Astrocyte of the hippocampus (primary cell): ENCODE results near the gene SIRT7.
A peak's percentile ranks its signal among the peaks of the same experiment; 100 is the strongest.
"Not testable (repeated sequence)": the region's sequence is repeated elsewhere in the genome, so short reads cannot be mapped to it uniquely, and the experiment has no call there.

Source experiments
- DNase-seq: peaks from one replicate; pipeline ENCODE4 v3.0.0; 2011; ENCODE audit warnings: low read depth, low spot score

SIRT7 gene

GRCh38 chr17:81920612-81921536 is 2.9 kb upstream of the SIRT7 start:
- DNase-seq = no peak

GRCh38 chr17:81918832-81919545 is 1.0 kb upstream of the SIRT7 start:
- no peak for DNase-seq

DNA sequence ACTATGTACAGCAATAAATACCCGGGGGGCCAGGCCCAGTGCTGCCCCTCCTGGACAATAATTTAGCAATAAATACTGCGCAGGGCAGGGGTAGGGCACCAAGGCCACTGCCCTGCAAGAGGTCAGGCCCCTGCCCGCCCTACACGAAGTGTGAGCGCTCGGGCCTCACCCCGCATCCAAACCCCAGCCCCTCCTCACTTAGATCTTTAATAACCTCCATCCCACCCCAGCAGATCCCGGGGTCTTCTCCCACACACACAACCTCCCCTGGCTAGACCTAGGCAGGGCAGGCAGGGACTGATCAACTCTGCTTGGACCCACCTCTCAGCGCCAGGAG is 325 bp upstream of the SIRT7 start:
- DNase-seq = not testable (repeated sequence)

DNA sequence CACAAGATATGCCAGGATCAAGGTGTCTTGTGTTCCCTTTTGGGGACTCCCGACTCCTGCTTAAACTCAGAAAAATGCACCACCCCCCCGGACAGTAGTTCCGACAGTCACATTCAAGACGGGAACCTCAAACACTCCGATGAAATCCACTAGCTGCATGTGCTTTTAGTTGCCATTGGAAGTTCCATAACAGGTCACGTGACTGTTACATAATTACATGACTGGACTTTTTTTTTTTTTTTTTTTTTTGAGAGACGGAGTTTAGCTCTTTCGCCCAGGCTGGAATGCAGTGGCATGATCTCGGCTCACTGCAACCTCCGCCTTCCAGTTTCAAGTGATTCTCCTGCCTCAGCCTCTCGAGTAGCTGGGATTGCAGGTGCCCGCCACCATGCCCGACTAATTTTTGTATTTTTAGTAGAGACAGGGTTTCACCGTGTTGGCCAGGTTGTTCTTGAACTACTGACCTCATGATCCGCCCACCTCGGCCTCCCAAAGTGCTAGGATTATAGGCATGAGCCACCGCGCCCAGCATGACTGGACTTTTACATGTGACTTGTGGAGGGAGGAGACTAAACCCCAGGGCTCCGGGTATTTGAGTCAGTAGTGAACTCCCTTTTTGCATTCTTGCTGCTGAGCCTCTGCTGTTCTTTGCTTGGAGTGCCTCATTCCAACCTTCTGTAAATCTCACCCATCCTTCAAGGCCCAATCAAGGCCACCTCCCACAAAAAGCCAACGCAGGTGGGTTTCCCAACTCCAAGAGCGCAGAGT is 1.6 kb downstream of the SIRT7 start:
- DNase-seq = peak; percentile 60

DNA sequence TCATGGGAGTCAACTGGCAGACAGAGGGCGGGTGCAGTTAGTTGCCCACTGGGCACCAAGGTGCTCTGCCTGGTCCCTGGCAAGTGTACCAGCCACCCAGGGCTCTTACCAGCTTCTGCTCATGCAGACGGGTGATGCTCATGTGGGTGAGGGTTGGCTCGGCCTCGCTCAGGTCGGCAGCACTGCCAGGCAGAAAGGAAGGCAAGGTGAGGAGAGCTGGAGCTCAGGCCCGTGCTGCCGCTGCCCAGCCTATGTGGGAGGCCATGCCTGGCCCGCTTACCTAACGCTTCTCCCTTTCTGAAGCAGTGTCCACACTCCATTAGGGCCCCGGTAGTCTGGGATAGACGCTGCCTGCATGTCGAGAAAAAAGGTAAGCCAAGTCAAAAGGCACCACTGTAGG is 2.6 kb downstream of the SIRT7 start:
- DNase-seq = no peak

- no peak for DNase-seq
Observed at GRCh38 chr17:81914103-81914850, 3.7 kb downstream of the SIRT7 start.

GRCh38 chr17:81913394-81914102 is 4.4 kb downstream of the SIRT7 start:
- no peak for DNase-seq

DNA sequence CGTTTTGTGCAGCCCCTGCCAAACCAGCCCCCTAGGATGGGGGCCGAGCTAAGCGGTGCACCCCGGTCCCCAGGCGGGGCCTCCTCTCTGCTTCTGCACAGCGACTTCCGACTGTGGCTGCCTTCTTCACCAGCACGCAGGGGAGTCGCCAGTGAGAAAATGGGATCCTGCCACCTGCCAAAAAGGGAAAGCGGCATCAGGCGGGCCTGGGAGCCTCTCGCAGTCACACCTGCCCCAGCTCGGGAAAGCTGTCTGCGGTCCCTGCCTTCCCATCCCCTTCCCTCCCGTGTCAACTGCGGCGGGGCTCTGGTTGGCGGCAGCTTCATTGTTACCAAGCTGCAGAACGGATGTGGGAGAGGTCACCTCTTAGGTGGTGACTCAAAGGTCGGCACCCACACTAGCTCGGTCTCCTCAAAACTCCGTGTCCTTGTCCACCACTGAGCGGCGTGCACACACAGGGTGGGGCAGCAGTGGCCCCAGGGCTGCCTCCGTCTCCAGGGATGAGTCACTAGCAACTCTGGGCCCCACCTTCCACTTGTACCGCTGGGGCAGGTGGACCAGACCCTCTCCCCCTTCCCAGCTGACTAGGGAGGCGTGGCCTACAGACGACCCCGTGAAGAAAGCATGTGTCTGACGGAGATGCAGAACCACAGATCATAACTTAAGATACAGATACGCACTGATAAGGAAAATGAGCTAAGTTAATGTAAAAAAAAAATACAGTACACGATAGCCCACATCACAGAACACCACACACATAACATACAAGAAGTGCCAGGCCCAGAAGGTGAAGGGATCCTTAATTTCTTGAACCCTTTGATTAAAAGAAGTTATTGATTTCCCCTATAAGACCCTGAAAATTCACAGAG is 5.3 kb downstream of the SIRT7 start:
- DNase-seq = no peak

DNA sequence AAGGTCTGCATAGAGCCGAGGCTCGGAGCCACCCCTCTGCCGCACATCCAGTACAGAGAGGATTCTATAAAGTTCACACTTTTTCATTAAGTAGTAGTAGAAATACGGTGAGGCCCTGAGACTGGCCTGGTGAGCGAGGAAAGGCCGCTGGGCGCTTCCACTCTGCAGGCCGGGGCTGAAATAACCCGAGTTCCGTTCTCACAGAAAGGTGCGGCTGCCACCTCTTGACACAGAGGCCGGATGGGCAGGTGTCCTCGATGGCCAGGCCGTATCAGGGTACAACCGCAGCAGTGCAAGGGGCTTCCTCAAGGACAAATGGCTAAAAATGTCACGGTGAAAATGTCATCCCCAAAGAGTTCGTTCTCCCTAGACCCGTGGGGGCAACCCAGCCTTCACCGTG is 6.0 kb downstream of the SIRT7 start:
- DNase-seq = no peak

DNA sequence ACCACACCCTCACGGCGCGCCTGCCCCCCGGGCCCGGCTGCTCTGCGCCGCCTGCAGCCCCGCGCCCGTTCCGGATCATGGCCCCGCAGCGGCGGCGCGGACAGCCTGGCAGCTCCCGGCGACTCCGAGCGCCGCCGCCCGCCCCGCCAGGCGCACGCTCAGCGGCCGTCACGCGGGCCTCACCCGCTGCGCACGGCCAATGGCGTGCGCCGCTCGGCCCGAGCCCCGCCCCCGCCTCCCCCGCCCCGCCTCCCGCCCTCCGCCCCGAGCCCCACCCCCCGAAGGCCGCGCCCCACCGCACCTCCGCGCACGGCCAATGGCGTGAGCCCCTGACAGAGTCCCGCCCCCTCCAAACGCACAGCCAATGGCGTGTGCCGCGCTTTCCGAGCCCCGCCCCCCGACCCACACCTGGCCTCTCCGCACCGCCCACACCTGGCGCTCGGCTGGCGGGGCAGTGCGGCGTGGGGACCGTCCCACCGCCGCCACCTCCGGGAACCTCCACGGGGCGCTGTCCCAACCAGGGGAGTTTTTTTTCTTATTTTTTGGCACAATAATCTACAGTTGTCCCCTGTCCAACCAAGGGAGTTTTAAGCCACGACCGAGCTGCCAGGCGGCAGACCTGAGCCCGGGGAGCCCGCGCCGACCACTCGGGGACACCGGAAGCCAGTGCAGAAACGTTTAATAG is 6.6 kb downstream of the SIRT7 start, which contains the start of gene PCYT2:
Gene PCYT2 (minus strand): TSS at position 123 of the 685 bp plus-strand sequence. CDS start 44 bp downstream, at position 79.
- DNase-seq = peak; percentile 93

GRCh38 chr17:81910840-81911276 is 7.1 kb downstream of the SIRT7 start:
- DNase-seq = peak; percentile 54

- peak; percentile 34 for DNase-seq
Observed at GRCh38 chr17:81909966-81910839, 7.8 kb downstream of the SIRT7 start.

DNA sequence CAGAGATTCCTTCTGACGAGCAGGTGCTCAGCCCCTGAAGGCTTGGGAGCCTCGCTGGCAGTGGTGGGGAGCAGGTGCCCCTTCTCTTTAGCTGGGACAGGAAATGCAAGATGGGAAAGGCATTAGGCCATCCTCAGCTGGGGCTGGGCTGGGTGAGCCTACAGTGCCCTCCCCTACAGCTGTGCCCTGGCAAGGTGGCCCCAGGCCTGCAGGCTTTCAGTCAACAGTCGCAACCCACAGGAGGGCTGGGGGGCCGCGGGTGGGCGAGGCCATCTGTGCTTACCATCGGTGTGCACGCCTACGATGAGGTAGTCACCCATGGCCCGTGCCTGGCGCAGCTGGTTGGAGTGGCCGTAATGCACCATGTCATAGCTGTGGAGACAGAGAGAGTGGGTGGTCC is 8.7 kb downstream of the SIRT7 start:
- no peak for DNase-seq

DNA sequence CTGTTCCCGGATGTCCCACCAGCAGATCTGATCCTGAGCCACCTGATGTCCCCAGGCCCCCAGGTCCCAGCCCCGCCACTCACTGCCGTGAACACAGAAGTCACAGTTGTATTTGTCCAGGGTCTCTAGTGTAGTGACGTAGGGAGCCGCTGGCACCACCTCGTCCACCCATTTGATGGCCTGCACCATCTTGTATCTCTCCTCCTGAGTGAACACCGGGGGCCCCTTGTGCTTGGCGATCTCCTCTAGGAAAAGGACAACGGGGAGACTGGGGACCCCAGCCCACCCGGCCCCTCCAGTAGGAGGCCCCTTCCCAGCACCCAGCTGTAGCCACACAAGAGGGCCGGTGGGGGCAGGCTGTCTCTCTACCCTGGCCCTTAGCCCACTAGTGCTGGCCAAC is 9.2 kb downstream of the SIRT7 start:
- no peak for DNase-seq

GRCh38 chr17:81907219-81908145 is 10.5 kb downstream of the SIRT7 start:
- no peak for DNase-seq

- DNase-seq = no peak
Observed at GRCh38 chr17:81906476-81907218, 11.3 kb downstream of the SIRT7 start.
